ENCODE results near the gene MEGF11.
"Not testable (repeated sequence)": the region's sequence is repeated elsewhere in the genome, so short reads cannot be mapped to it uniquely, and the experiment has no call there.

DNA sequence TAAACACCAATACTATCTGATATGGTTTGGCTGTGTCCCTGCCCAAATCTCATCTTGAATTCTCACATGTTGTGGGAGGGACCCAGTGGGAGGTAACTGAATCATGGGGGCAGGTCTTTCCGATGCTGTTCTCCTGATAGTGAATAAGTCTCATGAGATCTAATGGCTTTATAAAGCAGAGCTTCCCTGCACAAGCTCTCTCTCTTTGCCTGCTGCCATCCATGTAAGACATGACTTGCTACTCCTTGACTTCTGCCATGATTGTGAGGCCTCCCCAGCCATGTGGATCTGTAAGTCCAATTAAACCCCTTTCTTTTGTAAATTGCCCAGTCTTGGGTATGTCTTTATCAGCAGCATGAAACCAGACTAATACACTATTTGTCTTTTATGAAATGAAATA lies 9.3 kb upstream of the MEGF11 start:
- TF ChIP-seq, protein P1, sequence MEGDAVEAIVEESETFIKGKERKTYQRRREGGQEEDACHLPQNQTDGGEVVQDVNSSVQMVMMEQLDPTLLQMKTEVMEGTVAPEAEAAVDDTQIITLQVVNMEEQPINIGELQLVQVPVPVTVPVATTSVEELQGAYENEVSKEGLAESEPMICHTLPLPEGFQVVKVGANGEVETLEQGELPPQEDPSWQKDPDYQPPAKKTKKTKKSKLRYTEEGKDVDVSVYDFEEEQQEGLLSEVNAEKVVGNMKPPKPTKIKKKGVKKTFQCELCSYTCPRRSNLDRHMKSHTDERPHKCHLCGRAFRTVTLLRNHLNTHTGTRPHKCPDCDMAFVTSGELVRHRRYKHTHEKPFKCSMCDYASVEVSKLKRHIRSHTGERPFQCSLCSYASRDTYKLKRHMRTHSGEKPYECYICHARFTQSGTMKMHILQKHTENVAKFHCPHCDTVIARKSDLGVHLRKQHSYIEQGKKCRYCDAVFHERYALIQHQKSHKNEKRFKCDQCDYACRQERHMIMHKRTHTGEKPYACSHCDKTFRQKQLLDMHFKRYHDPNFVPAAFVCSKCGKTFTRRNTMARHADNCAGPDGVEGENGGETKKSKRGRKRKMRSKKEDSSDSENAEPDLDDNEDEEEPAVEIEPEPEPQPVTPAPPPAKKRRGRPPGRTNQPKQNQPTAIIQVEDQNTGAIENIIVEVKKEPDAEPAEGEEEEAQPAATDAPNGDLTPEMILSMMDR (IDR thresholded peaks at IDR 0.05): not testable (repeated sequence)
- TF ChIP-seq POLR2AphosphoS5 (IDR thresholded peaks at IDR 0.05; ENCODE audit: insufficient read depth in 1 of 2, low read depth in 1 of 2): not testable (repeated sequence)
